Measurements from ENCODE around the gene COL5A1. TPM values are rescaled to one million over a fixed set of nuclear protein-coding genes. Genes with fewer than 3 reads are reported as not detected.

COL5A1 gene
- total RNA-seq, 4 donors from 2014 or later = 13.3 to 55.0 (median 27.0) TPM

DNA sequence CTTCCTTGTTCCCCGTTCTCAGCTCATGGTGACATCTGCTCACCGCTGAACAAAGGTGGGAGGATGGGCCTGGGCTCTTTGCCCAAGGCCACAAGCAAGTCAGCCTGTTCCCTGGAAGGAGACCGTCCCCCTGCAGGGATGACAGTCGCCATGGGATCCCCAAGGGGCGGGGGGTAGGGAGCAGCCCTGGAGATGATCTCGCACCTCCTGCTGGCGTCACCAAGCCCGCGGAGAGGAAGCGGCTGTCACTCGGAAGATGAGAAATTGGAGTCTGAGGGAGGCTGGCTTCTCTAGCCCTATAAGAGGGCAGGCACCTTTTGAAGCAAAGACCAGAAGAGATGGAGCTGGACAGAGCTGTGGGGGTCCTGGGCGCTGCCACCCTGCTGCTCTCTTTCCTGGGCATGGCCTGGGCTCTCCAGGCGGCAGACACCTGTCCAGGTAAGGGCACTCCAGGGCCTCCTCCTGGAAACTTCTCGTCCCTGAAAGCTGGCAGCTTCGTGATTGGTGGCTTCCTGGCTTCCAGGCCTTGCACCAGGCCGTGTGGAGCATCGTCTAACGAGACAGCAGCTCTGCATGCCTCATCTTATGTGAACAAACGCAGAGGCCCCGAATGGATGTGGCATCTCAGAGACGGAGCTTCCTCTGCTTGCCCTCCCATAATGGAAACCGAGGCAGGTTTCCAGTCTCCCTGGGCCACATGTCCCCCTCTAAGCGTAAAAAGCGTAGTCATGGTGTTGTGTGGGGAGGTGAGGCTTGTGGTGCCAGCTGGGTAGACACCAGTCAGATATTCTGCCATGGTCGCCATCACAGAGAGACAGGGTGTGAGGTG lies 239.1 kb downstream of the COL5A1 start, which contains the start of gene FCN2:
TSS of gene FCN2 (plus strand) at position 327 of the 829 bp plus-strand sequence. CDS start at position 339, 12 bp downstream.
- TF ChIP-seq, protein P1, sequence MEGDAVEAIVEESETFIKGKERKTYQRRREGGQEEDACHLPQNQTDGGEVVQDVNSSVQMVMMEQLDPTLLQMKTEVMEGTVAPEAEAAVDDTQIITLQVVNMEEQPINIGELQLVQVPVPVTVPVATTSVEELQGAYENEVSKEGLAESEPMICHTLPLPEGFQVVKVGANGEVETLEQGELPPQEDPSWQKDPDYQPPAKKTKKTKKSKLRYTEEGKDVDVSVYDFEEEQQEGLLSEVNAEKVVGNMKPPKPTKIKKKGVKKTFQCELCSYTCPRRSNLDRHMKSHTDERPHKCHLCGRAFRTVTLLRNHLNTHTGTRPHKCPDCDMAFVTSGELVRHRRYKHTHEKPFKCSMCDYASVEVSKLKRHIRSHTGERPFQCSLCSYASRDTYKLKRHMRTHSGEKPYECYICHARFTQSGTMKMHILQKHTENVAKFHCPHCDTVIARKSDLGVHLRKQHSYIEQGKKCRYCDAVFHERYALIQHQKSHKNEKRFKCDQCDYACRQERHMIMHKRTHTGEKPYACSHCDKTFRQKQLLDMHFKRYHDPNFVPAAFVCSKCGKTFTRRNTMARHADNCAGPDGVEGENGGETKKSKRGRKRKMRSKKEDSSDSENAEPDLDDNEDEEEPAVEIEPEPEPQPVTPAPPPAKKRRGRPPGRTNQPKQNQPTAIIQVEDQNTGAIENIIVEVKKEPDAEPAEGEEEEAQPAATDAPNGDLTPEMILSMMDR (IDR thresholded peaks at IDR 0.05) = no peak
- ATAC-seq (ENCODE audit: low FRiP score) = no peak
- no peak for DNase-seq (ENCODE audit: low spot score)

GRCh38 chr9:134881313-134881670 lies 239.7 kb downstream of the COL5A1 start:
- TF ChIP-seq, protein P1 (IDR thresholded peaks at IDR 0.05) = no peak
- no peak for ATAC-seq (ENCODE audit: low FRiP score)
- DNase-seq (ENCODE audit: low spot score) = no peak

DNA sequence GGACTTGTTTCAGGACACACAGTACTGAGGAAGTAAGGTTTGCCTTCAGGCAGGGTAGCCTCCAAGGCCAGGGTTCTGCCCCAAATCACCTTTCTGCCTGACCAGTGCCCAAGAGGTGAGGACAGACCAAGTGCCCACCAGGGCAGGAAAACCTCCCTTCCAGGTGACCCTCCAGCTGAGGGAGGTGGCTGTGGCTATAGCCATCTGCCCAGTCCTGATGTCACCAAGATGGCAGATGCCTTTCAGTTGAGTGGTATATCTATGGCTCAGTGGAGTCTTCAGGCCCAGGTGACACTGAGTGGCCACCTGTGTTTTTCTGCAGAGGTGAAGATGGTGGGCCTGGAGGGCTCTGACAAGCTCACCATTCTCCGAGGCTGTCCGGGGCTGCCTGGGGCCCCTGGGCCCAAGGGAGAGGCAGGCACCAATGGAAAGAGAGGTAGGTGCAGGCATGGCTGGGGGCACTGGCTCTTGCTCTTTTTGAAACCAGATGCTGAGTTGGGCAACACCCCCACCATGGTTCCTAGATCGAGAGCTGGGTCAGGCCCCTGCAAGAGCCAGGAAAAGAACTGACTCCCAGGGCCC lies 240.7 kb downstream of the COL5A1 start:
- ATAC-seq (ENCODE audit: low FRiP score) (no peak), DNase-seq (ENCODE audit: low spot score) (no peak)
- TF ChIP-seq, protein P1 (IDR thresholded peaks at IDR 0.05) = no peak

DNA sequence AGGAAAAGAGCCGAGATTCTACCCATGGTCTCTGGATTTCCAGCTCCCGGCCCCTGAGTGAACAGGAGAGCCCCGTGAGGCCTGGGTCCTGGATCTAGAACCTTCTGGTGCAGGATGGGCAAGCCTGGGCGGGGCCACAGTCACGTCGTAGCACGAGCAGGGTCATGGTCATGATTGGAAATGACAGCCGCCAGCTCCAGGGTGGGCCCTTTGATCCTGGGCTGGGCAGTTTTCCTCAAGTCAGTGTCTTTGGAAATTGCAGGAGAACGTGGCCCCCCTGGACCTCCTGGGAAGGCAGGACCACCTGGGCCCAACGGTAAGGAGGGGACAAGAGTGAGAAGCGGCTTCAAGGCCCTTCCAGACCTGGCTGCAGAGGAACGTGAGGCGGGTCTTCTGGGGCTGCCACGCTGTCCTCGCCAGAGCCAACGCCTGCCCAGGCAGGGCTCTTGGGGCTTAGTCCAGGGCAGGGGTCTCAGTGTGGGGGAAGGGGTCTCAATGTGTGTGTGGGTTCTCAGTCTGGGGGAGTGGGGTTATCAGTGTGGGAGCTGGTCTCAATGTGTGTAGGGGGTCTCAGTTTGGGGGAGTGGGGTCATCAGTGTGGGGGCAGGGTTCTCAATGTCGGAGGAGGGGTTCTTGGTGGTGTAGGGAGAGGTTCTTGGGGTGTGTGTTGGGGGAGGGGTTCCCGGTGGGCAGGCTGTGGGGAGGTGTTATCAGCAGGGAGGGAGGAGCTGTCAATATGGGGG lies 241.6 kb downstream of the COL5A1 start:
- no peak for DNase-seq (ENCODE audit: low spot score)
- ATAC-seq (ENCODE audit: low FRiP score) = no peak

DNA sequence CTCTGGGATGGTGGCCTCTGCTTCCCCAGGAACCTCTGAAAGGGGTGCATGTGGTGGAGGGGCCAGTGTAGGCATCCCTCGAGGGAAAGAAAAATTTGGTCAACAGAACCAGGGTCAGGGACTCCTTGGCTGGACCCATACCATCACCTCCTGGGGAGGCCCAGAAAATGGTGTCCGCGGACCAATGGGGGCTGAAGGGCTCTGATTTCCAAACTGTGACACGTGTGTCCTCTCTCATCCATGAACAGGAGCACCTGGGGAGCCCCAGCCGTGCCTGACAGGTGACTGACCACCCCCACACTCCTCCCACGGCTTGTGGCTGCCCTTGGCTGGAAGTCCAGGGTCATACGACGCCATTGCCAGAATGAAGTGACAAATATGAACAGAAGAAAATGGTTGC lies 242.9 kb downstream of the COL5A1 start:
- DNase-seq (ENCODE audit: low spot score) (no peak), ATAC-seq (ENCODE audit: low FRiP score) (no peak)
- TF ChIP-seq, protein P1 (IDR thresholded peaks at IDR 0.05) = no peak

More for the DNA sequence above, 241.6 kb downstream of the COL5A1 start:
- TF ChIP-seq, protein P1 (IDR thresholded peaks at IDR 0.05) = no peak

DNA sequence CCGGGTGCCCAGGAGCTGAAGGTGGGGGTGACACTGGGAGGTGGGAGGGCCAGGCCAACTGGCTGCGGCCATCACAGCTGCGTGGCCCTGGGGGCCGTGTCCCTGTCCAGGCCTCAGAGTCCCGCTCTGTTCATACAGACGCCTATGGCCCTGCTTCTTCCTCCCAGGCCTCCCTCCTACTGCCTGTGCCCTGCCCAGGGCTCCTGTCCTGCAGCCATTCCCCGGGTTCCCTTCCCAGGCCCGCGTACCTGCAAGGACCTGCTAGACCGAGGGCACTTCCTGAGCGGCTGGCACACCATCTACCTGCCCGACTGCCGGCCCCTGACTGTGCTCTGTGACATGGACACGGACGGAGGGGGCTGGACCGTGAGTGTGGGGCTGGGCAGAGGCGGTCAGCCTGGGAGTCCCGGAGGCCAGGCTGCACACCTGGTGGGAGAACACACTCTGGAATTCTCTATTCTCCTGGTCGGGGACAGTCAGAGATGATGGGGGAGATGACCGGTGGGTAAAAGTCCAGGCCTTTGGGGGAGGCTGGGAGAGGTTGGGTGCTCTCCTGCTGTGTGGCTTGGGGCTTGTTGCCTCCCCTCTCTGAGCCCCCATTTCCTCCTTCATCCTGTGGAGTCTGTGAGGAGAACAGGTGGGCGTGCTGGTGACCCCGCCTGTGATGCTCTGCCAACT lies 243.5 kb downstream of the COL5A1 start:
- TF ChIP-seq, protein P1 (IDR thresholded peaks at IDR 0.05) = no peak
- no peak for DNase-seq (ENCODE audit: low spot score)
- ATAC-seq (ENCODE audit: low FRiP score) = no peak
